T-helper 2 cell treated with Interferon-gamma antibody and Interleukin-4, amounts not matched to agents 100 ng/mL and 5 ng/mL, for 36 hours (primary cell): ENCODE measurements around the gene PCDHGA1. TPM values are rescaled to one million over a fixed set of nuclear protein-coding genes. Genes with fewer than 3 reads are reported as not detected.

Source experiments
- intact Hi-C: fragments of 100-400 bp; cut with micrococcal nuclease; formaldehyde crosslinking; loops from one replicate; pipeline ENCODE4 v1.15.1; 2023
- total RNA-seq: library from RNA; stranded (reverse); gene quantifications from 2 replicates; pipeline ENCODE4 v1.2.3, GENCODE V29; 2022

Gene PCDHGA1
- total RNA-seq, 1 donor from 2014 or later: 0.09 TPM

DNA sequence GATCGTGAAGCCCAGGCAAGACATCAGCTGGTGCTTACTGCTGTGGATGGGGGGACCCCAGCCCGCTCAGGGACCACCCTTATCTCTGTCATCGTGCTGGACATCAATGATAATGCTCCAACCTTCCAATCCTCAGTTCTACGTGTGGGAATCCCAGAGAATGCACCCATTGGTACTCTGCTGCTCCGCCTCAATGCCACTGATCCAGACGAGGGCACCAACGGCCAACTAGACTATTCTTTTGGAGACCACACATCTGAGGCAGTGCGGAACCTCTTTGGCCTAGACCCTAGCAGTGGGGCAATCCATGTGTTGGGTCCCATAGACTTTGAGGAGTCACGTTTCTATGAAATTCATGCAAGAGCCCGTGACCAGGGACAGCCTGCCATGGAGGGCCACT lies 159.5 kb downstream of the PCDHGA1 start:
- intact Hi-C loops: no loop called here

DNA sequence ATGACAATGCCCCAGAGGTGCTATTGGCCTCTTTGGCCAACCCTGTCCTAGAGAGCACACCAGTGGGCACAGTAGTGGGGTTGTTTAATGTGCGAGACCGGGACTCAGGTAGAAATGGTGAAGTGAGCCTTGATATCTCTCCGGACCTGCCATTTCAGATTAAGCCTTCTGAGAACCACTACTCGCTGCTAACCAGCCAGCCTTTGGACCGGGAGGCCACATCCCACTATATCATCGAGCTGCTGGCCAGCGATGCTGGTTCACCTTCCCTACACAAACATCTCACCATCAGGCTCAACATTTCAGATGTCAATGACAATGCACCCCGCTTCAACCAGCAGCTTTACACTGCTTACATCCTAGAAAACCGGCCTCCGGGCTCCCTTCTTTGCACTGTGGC lies 160.0 kb downstream of the PCDHGA1 start:
- intact Hi-C loops: no loop called here

DNA sequence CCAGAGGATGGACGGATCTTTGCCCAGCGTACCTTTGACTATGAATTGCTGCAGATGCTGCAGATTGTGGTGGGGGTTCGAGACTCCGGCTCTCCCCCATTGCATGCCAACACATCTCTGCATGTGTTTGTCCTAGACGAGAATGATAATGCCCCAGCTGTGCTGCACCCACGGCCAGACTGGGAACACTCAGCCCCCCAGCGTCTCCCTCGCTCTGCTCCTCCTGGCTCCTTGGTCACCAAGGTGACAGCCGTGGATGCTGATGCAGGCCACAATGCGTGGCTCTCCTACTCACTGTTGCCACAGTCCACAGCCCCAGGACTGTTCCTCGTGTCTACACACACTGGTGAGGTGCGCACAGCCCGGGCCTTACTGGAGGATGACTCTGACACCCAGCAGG lies 160.5 kb downstream of the PCDHGA1 start:
- intact Hi-C loops: no loop called here

DNA sequence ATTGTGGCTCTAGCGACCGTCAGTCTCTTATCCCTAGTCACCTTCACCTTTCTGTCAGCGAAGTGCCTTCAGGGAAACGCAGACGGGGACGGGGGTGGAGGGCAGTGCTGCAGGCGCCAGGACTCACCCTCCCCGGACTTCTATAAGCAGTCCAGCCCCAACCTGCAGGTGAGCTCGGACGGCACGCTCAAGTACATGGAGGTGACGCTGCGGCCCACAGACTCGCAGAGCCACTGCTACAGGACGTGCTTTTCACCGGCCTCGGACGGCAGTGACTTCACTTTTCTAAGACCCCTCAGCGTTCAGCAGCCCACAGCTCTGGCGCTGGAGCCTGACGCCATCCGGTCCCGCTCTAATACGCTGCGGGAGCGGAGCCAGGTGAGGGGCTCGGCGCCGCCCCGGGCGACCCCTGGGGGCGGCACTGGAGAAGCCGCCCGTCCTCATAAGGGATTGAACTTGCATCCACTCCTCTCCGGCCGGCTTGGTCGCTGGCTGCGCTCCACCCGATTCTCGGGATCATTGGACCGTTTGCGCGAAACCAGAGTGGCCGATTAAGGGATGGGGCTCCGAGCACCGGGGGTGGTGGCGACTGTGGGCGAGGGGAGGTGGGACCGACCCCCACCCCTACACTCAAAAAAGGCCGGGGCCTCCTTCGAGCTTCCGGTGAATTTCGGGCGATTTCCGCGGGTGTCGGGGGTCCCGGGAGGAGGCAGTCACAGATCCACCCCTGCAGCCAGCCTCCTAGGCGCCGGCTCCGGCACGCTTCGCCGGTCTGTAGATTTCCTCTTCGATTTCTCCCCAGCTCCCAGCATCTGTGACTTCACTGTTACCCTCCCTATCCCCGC lies 161.2 kb downstream of the PCDHGA1 start:
- intact Hi-C loops: no loop called here

DNA sequence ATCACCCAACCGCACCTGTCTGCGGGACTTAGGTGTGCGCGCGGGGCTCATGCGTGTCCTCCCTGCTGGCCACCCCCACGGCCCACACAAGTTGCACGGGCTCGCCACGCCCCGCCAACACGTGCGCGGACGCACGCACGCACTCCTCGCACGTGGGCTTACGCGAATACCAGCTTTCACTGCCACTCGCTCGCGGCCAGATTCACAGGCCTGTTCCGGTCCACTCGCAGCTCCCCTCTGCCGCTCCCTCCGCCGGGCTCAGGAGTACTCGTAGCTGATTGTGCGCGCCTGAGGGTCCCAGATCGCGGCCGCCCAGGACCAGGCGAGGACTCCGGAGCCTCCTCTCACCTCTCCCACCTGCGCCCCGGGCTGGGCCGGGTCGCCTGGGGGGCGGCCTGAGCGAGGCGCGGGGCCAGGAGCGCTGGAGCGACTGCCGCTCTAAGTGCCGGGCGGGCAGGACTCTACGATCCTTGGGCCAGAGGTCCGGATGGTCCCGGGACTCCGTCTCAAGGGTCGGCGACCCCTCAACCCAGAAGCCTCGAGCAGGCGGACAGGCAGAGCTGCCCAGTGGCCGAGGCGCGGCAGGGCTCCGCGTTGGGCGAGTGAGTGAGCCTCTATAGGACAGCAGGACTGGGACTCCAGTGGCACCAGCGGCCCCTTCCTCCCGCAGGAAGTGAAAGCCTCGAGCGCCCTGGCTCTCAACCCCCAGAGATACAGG lies 162.0 kb downstream of the PCDHGA1 start:
- intact Hi-C loops: no loop called here

DNA sequence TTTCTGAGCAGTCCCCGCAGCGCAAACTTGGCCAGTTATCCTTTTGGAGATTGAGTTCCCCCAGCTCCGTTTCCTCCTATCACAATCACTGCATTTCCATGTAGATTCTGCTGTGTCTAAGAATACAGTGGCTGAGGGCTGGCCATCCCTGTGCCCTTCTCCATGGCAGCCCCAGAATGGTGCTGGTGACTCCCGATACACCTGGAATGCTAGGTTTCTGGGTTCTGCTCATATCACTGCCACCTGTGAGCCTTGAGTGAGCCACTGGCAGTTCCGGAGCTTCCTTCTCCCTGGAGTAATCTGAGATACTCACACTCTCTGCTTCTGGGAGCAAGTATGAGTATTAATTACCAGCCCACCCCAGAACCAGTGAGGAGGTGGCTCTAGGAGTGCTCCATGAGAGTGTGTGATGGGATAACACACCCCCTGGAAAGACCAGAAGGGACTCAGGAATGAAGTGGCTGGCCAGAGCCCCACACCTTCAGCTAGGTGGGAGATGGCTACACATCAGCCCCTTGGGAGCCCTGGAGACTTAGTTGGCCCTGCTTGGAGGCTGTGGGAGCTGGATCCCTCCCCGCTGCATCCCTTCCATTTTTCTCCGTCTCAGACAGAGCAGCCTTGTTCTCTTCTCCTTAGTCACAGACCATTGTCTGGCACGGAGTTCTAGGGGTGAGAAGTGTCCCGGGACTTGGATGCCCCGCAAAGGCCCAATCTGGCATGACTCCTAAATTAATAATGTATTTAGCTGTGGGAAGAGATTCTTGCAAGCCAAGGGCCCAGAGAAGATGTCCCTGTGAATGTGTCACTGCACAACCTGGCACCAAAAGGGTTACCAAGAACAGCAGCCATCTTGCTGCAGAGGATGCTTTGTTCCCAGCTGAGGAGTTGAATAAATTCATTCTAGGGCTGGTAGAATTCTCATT lies 163.4 kb downstream of the PCDHGA1 start:
- intact Hi-C loops: no loop called here

- intact Hi-C loops: no loop called here
These were observed 164.6 kb downstream of the PCDHGA1 start for GRCh38 chr5:141494761-141495452.

DNA sequence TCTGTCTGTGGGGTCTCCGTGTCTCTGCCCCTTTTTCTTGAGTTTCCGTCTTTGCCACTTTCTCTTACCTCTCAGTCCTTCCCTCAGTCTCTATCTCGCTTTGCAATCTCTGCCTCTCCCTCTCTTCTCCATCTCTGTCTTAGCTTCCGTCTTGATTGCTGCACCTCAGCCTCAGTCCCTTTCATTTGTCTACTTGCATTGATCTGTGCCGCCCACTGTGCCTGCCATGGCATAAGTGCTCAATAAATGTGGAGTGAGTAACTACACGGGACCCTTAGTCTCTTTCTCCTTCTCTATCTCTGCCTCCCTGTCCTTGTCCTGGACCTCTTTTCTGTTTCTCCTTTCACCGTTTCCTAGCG lies 165.1 kb downstream of the PCDHGA1 start:
- intact Hi-C loops: no loop called here

- intact Hi-C loops: no loop called here
These were observed 165.7 kb downstream of the PCDHGA1 start for GRCh38 chr5:141496038-141496437.

- intact Hi-C loops: no loop called here
These were observed 171.4 kb downstream of the PCDHGA1 start for GRCh38 chr5:141501761-141502160.

DNA sequence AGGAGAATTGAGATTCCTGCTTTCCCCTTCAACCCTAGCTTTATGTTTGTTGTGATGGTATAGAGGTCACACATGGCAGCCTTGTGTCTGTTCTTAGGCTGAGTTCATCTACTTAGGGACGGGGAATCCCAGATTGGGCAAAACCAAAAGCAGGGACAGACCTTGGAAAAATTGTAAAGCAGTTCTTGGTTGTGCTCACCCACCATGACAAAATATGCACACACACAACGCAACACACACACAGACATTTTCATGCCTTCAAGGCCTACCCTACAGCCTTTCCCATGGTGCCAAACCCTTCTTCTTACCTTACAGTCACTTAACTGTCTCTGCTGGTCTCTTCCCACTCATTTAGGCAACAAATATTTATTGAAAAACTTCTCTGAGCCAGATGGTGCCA lies 173.4 kb downstream of the PCDHGA1 start:
- intact Hi-C loops: no loop called here

GRCh38 chr5:141504216-141504615 lies 173.9 kb downstream of the PCDHGA1 start:
- intact Hi-C loops: no loop called here

DNA sequence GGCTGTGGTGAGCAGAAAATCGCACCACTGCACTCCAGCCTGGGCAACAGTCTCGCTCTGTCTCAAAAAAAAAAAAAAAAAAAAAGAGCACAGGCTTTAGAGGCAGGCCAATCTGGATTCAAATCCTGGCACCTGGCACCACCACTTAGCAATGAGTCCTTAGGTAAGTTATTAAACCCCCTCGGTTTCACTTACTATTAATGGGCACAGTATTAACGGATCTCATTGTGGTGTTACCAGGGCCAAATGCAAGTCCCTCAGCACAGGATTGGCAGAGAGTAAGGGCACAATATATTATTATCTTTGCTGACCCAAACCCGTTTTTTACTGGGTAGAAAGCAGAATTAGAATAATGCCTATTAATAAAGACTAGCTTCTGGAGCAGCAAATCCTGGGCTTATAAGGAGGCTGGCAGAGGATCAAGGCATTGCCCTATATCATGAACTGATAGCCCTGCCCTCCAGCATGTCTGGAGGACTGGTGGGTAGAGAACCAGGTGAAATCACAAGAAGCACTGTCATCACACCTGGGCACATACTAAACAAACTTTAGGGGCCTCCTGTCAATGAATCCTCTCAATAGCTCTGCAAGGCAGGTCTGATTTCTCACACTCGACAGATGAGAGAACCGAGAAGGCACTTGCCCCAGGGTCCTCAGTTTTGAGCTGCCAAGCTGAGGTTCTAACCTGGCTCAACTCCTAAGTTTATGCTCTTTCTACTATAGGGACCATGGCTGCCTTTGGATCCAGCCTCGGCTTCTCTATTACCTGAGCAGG lies 176.3 kb downstream of the PCDHGA1 start:
- intact Hi-C loops: no loop called here

- intact Hi-C loops: no loop called here
These were observed 177.2 kb downstream of the PCDHGA1 start for GRCh38 chr5:141507387-141508091.

DNA sequence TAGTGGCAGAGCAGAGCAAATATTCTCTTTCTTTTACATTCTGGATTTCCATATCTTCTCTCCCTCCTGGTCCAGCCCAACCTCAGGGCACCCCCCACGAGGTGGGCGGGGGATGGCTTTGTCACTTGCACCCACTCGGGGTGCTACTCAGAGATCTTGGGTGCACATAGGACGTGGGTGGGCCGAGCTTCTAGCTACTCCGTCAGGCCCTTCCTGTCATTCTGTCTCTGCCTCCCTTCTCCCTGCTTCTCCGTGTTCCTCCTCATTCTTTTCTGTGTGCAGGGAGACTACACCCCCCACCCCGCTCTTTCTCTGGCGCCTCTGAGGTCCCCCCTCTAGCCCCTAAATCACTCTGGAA lies 178.1 kb downstream of the PCDHGA1 start:
- intact Hi-C loops: no loop called here

- intact Hi-C loops: no loop called here
These were observed 178.7 kb downstream of the PCDHGA1 start for GRCh38 chr5:141508798-141509611.

GRCh38 chr5:141510160-141510559 lies 179.8 kb downstream of the PCDHGA1 start:
- intact Hi-C loops: no loop called here

- intact Hi-C loops: no loop called here
These were observed 180.7 kb downstream of the PCDHGA1 start for GRCh38 chr5:141510850-141511601.
